Fibroblast of skin of left quadriceps (primary cell): Measurements from ENCODE around the gene UNC5CL.

Experiments
- DNase-seq, 2 experiments: peaks; one replicate each; pipeline ENCODE4 v3.0.0-alpha.2; 2013; ENCODE audit warnings: low read depth in 2 of 2

Gene UNC5CL

DNA sequence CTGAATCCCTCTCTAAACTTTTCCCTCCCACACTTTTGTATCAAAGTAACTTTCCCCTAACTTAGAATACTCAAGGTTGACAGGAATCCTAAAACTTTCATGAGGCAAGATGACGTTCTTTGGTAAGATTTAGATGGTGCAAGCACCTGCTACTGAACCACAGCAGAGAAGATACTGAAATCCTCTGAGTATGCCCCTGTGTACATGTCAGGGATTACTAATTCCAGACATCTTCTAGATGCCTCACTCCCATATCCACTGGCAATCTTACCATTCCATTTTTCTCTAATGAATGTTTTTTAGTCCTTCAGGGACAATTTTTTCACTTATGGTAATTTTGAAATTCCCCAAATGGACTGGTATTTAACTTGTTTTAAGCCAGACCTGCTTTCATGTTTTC is 23.0 kb upstream of the UNC5CL start:
- DNase-seq, result no peak

GRCh38 chr6:41061196-41061726 is 22.2 kb upstream of the UNC5CL start:
- DNase-seq, result no peak

DNA sequence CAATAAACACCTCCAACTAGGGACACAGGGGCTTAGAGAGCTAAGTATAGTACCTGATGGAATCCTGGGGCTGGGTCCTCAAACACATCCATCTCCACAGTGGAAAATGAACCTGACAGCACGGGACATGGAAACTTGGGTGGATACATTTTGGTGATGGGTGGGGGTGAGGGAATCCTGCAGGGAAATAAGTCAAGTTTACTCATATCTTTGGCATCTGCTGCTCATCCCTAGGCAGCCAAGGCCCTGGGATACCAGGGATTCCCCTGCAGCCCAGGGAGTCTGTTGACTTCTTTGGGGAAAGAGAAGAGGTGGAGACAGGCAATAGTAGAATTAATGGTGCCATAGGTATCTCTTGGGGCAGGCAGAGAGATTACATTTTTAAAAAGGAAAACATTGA is 20.5 kb upstream of the UNC5CL start:
- DNase-seq, result no peak

DNA sequence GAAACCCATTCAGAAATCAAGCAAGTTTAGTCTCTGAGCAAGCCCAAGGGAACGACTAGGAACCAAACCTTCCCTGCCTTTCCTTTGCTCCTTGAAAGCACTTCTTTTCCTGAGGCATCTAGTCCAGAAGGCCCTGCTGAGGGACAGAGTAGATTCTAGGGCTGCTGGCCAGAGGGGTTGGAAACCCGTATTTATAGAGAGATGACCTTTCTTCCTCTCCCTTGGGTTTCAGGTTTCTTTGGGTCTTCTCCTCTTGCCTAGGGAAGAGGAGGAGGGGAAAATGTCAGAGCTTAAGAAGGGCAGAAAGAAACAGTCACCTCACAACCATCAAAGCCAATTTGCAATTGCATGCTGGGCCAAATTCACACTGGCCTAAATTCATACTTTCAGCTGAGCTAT is 19.8 kb upstream of the UNC5CL start:
- no peak for DNase-seq

GRCh38 chr6:41056768-41057490 is 17.9 kb upstream of the UNC5CL start:
- no peak for DNase-seq

DNA sequence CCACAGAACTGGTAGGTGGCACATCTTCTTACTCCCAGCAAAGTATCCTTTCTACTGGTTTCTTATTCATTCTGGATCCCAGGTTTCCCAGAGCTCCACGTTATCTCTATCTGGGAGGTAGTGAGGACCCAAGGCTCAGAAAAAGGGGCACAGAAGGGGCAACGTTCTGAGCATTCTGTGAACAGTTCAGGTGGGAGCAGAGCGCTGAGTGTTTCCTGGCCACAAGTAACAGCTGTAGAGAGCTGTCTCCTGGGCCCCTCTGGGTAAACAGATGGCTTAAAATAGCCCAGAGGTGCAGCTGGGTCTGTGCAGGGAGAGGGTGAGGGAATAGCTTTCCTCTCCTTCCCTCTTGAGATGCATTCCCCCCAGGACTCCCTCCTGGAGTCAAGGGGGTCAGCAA is 16.1 kb upstream of the UNC5CL start:
- DNase-seq, result no peak

DNA sequence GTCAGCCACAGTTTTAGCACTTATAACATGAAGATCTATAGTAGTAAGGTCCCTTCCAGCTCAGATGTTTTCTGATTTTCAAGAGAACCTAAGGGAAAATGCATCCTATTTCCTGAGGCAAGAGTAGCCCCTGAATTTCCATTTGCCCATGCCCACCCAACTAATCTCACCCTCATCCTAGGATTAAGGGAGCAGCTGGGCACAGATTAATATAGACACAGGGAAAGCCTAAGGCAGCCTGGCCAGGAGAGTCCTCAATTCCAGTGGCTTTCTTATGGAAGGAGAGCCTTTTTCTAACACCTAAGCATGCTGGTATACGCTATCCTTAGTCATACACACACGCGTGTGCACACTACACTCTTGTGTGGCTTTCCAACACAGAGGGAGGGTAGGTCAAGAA is 15.5 kb upstream of the UNC5CL start:
- no peak for DNase-seq

GRCh38 chr6:41053041-41053440 is 14.0 kb upstream of the UNC5CL start, which contains the start of gene APOBEC2:
Gene APOBEC2, plus strand, starts transcription at chr6:41053202. Its CDS starts 146 bp downstream, at chr6:41053348.
- no peak for DNase-seq

GRCh38 chr6:41051873-41052272 is 12.9 kb upstream of the UNC5CL start:
- DNase-seq, result no peak

DNA sequence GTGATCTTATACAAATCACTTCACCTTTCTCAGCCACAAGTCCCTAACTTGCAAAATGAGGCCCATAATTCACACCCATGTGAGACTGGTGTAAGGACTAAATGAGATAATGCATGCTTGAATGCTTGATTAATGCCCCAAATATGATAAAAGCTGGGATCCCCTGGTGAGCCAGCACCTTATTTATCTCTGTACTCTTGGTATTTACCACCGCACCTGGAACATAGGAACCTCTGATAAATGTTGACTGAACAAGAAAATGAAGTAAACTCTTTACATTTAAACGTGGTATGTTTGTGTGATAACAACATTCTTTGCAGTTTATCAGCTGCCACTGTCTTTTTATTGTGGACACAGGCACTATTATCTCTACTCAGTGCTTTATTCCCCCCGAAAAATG is 11.5 kb upstream of the UNC5CL start:
- no peak for DNase-seq

GRCh38 chr6:41049955-41050354 is 10.9 kb upstream of the UNC5CL start:
- DNase-seq, result no peak

DNA sequence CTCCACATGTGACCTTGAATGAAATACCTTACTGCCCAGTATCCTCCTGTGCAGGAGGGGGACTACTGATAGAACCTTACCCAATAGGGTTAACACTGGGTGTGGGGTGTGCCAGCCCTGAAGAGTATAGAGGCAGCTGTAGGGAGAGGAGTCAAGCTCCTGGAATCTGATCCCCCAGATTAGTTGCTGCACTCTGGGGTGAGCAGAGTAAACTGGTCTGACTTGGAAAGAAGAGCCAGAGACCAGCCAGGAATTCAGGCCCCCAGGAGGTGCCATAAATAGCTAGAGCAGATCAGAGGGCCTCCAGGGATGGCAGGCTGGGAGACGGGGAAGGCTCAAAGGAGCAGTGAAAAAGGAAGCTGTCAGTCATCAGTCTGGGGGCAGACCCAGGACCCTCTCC is 10.5 kb upstream of the UNC5CL start:
- DNase-seq, result no peak

DNA sequence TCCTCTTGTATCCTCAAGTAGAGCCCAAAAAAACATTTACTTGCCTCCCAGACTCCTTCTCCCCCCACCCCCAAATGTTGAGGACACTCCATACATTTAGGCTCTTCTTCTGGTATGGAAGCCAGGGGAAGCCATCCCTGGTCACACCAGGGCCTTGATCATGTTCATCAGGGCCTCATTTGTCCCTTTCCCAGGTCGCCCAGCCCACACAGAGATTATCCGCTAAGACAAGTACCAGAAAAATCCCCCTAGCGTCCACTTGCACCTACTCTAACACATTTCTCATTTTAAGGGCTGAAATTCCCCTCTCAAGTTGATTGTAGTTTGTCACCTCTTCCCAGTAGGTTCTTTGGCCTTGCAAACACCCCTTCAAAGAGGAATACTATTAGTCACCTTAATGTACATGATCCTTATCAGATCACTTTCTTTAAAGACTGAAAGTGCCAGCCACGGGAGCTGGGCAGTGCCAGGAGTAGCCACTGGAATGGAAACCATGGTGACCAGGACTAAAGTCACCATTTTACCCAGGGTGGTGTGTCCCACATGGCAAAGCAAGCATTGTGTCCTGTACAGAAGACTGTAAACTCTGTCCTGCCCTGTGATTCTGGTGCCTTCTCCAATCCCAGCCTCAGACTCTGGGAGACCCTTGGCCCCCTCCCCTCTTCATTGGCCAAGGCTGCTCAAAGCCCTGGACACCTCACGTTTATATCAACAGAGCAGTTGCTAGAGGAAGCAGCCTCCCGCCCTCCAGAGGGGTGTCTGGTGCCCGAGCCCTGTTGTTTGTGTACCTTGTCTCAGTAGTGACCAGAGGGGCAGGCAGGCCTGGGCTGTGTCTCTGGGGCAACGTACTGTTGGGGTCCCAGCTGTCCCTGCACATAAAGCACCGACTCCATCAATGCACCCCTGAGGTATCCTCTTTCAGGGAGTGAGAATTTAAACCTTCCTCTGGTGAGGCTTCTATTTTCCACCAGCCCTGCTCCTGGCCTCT is 9.0 kb upstream of the UNC5CL start:
- DNase-seq, result no peak

- DNase-seq, result no peak
These were observed 8.3 kb upstream of the UNC5CL start for GRCh38 chr6:41047306-41047705.

- no peak for DNase-seq
These were observed 7.1 kb upstream of the UNC5CL start for GRCh38 chr6:41046084-41046483.

DNA sequence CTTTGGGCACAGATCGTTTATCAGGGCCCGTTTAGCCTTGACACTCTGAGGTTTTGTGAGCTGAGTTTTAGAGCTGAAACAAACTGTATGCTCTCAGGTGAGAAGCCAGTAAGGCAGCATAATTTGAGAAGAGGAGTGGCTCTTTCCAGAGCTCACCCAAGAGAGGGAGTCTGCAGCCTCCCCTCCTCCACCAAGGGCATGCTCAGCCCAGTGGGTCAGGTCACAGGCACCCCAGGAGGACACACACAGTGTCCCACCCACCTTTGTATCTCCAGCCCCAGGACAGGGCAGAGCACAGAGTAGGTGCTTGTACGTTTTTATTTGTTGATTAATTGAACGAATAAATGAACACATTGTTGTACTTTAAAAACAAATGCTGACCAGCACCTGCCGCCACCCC is 6.6 kb upstream of the UNC5CL start:
- no peak for DNase-seq

- DNase-seq, result no peak
These were observed 4.1 kb upstream of the UNC5CL start for GRCh38 chr6:41043151-41043550.

GRCh38 chr6:41042226-41043055 is 3.4 kb upstream of the UNC5CL start, which contains the start of gene TSPO2:
Gene TSPO2, plus strand, starts transcription at chr6:41042467. Its CDS starts 519 bp downstream, at chr6:41042986.
- DNase-seq, result no peak

DNA sequence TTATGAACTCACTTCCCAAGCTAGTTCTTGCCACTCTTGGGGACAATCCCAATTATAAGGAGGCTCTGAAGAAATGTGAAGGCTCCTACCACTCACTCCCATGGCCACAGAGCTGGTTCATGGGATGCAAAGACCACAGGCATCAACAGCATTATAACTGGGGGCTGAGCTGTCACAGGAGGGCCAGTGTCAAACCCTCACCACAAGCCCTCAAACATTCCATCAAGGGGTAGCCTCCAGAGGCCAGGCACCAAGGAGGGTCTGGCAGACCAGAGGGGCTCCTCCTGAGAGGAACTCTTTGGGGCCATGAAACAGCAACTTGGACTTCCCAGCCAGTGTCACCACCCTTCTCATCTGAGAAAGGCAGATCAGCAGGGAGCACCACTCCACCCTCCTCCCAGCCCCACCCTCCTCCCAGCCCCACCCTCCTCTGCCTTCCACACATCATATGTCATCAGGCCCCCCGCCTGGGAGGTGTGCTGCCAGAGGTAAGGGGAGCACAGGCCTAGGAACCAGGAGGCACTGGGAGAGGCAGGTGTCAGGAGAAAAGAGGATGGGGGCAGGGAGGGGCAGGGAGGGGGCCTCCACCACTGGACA is 2.0 kb upstream of the UNC5CL start:
- no peak for DNase-seq

DNA sequence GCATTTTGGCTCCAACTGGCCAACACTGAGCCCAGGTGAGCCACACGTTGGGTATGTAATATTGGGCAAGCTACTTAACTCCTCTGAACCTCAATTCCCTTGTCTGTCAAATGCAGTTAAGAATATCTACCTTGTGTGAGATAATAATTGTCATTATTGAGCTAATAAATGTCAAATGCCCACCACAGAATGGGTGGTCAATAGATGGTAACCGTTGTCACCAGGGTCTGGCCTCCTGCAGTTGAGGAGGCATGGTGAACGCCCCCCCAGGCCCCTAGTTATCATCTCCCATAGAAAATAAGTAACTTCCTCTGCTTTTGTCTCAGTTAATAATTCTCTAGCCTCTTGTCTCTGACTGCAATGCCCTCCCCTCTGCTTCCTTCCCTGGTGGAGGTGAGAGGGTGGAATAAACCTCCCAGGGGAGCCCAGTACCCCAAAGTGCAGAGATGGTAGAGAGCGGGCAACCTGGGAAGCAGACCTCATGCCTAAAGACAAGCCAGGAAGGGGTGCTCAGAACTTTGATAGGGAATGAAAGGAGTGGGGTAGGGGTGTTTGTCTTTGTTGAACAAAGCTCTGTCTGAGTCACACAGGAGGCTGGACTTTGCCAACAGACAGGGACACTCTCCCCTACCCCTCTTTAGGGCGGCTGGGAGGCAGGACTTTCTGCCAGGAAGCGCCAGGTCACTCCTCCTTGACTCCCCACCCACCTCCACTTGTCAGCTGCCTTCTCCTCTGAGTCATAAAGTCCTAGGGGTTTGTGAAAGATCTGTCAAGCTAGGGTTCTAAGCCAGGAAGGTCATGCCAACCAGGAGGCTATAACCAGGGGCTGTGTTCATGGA is 1.3 kb upstream of the UNC5CL start:
- DNase-seq, result no peak
